Neural cell (in vitro differentiated cells): ENCODE results near the gene EPC1. TPM values are rescaled to one million over a fixed set of nuclear protein-coding genes. Genes with fewer than 3 reads are reported as not detected.

Source experiments
- H2AFZ ChIP-seq: fragments of 200-600, 300-800 bp; sonication (generic), shearing (Covaris generic); 2 replicates; pipeline ENCODE4 v1.6.0; 2014; ENCODE audit warnings: low read depth, mild to moderate bottlenecking, antibody characterized with exemption, low read length, moderate library complexity
- H3F3A ChIP-seq: fragments of 200-600 bp; shearing (Covaris generic); 2 replicates; pipeline ENCODE4 v1.6.1; 2016; ENCODE audit warnings: mild to moderate bottlenecking, moderate library complexity, mixed read lengths, antibody characterized with exemption, low read length; ENCODE audit not compliant: insufficient read depth, poor library complexity, severe bottlenecking
- H3K27ac ChIP-seq: fragments of 200-600, 300-800 bp; sonication (generic), shearing (Covaris generic); 2 replicates; pipeline ENCODE4 v1.5.1; 2014; ENCODE audit warnings: mild to moderate bottlenecking, low read length, moderate library complexity
- H3K27me3 ChIP-seq: fragments of 300-800, 200-600 bp; sonication (generic), shearing (Covaris generic); 2 replicates; pipeline ENCODE4 v1.6.0; 2014; ENCODE audit warnings: mild to moderate bottlenecking, low read depth, low read length, moderate library complexity; ENCODE audit not compliant: insufficient read depth
- H3K36me3 ChIP-seq: fragments of 300-800, 200-600 bp; sonication (generic), shearing (Covaris generic); 2 replicates; pipeline ENCODE4 v1.5.1; 2014; ENCODE audit warnings: mild to moderate bottlenecking, antibody characterized with exemption, low read length, moderate library complexity; ENCODE audit not compliant: insufficient read depth
- H3K4me2 ChIP-seq: fragments of 300-800, 200-600 bp; sonication (generic), shearing (Covaris generic); 2 replicates; pipeline ENCODE4 v1.6.0; 2014; ENCODE audit warnings: mild to moderate bottlenecking, low read length
- H3K4me3 ChIP-seq: fragments of 300-800, 200-600 bp; sonication (generic), shearing (Covaris generic); 2 replicates; pipeline ENCODE4 v1.5.1; 2014; ENCODE audit warnings: mild to moderate bottlenecking, low read length, moderate library complexity
- H3K79me2 ChIP-seq: fragments of 200-600 bp; shearing (Covaris generic); replicated peaks from 2 replicates; pipeline ENCODE4 v1.6.0; 2014; ENCODE audit warnings: mild to moderate bottlenecking, low read length, moderate library complexity; ENCODE audit not compliant: insufficient read depth
- H3K9ac ChIP-seq: fragments of 300-800, 200-600 bp; sonication (generic), shearing (Covaris generic); 2 replicates; pipeline ENCODE4 v1.6.1; 2016; ENCODE audit warnings: mild to moderate bottlenecking, low read length, mixed read lengths
- H3K9me2 ChIP-seq: fragments of 200-600 bp; shearing (Covaris generic); 2 replicates; pipeline ENCODE4 v1.6.1; 2016; ENCODE audit warnings: mild to moderate bottlenecking, low read length, mixed read lengths; ENCODE audit not compliant: insufficient read depth
- H3K9me3 ChIP-seq: fragments of 200-600, 300-800 bp; sonication (generic), shearing (Covaris generic); 2 replicates; pipeline ENCODE4 v1.6.1; 2016; ENCODE audit warnings: mild to moderate bottlenecking, mixed run types, low read length, moderate library complexity, mixed read lengths
- H4K20me1 ChIP-seq: fragments of 200-600 bp; shearing (Covaris generic); 2 replicates; pipeline ENCODE4 v1.6.1; 2016; ENCODE audit warnings: mild to moderate bottlenecking, mixed run types; ENCODE audit not compliant: insufficient read depth
- CTCF ChIP-seq: fragments of 450-650 bp; IDR thresholded peaks from 2 replicates; pipeline ENCODE4 v1.5.1; 2014; ENCODE audit warnings: antibody characterized with exemption, mild to moderate bottlenecking, moderate library complexity; ENCODE audit not compliant: poor library complexity, severe bottlenecking
- EP300 ChIP-seq: fragments of 450-650 bp; conservative IDR thresholded peaks from 2 replicates; pipeline ENCODE4 v1.6.1; 2014; ENCODE audit warnings: antibody characterized with exemption, mild to moderate bottlenecking, moderate library complexity; ENCODE audit not compliant: poor library complexity, severe bottlenecking
- EZH2 ChIP-seq: fragments of 200-600, 300-800 bp; shearing (Covaris generic), sonication (generic); IDR thresholded peaks from 2 replicates; pipeline ENCODE4 v1.6.1; 2014; ENCODE audit warnings: antibody characterized with exemption, low read length, borderline replicate concordance, mild to moderate bottlenecking; ENCODE audit not compliant: insufficient read depth, poor library complexity, severe bottlenecking
- MXI1 ChIP-seq: fragments of 450-650 bp; conservative IDR thresholded peaks from 2 replicates; pipeline ENCODE4 v1.6.1; 2014; ENCODE audit warnings: antibody characterized with exemption, mild to moderate bottlenecking; ENCODE audit not compliant: poor library complexity, severe bottlenecking
- POLR2AphosphoS5 ChIP-seq: IDR thresholded peaks from 2 replicates; pipeline ENCODE4 v1.6.1; 2012
- RAD21 ChIP-seq: fragments of 450-650 bp; conservative IDR thresholded peaks from 2 replicates; pipeline ENCODE4 v1.6.1; 2014; ENCODE audit warnings: antibody characterized with exemption, mild to moderate bottlenecking, moderate library complexity
- REST ChIP-seq: IDR thresholded peaks from 2 replicates; pipeline ENCODE4 v1.6.1; 2012; ENCODE audit warnings: borderline replicate concordance
- SMC3 ChIP-seq: fragments of 450-650 bp; conservative IDR thresholded peaks from 2 replicates; pipeline ENCODE4 v1.6.1; 2014; ENCODE audit warnings: antibody characterized with exemption, mild to moderate bottlenecking, moderate library complexity; ENCODE audit not compliant: poor library complexity
- TAF1 ChIP-seq: IDR thresholded peaks from 2 replicates; pipeline ENCODE4 v1.6.1; 2012; ENCODE audit warnings: low read depth
- polyA plus RNA-seq: library from polyadenylated mRNA; depleted of rRNA; stranded (reverse); fragments of >200 nt; gene quantifications from 2 replicates; pipeline ENCODE4 v1.2.3, GENCODE V29; 2014

EPC1 gene
- polyA plus RNA-seq, 1 donor from 2014 or later, result 137 TPM

- H3K9ac ChIP-seq, result no peak overlapping the region
- H3K9me3 ChIP-seq, result no peaks in the 10 kb centered on the region
- H3K9me2 ChIP-seq, result no peaks in the 10 kb centered on the region
- no peaks in the 10 kb centered on the region for H3K79me2 ChIP-seq
- no peak overlapping the region for H3K4me2 ChIP-seq
- H3F3A ChIP-seq, result no peaks in the 10 kb centered on the region
- no peaks in the 10 kb centered on the region for H3K36me3 ChIP-seq
- no peak for TF ChIP-seq REST
- no peak for TF ChIP-seq MXI1
- no peak for TF ChIP-seq EP300
- no peak for TF ChIP-seq POLR2AphosphoS5
- no peak for TF ChIP-seq TAF1
- TF ChIP-seq RAD21, result no peak
- no peak for TF ChIP-seq EZH2
- TF ChIP-seq CTCF, result no peak
- no peak for TF ChIP-seq SMC3
- H3K27me3 ChIP-seq, result no peaks in the 10 kb centered on the region
- no peak overlapping the region for H3K4me3 ChIP-seq
- no peak overlapping the region for H3K27ac ChIP-seq
- no peak overlapping the region for H2AFZ ChIP-seq
- no peaks in the 10 kb centered on the region for H4K20me1 ChIP-seq
Measured at GRCh38 chr10:32244011-32244410, 102.9 kb downstream of the EPC1 start.

- Histone ChIP-seq H3K4me2 (no peak overlapping the region), H3F3A (no peaks in the 10 kb centered on the region), H3K79me2 (no peaks in the 10 kb centered on the region), H3K9me2 (no peaks in the 10 kb centered on the region), H3K4me3 (no peak overlapping the region), H3K9ac (no peak overlapping the region), H3K27ac (no peak overlapping the region), H3K36me3 (no peaks in the 10 kb centered on the region), H2AFZ (no peak overlapping the region), H3K9me3 (no peaks in the 10 kb centered on the region), H3K27me3 (no peaks in the 10 kb centered on the region), H4K20me1 (no peaks in the 10 kb centered on the region)
- TF ChIP-seq MXI1, result no peak
- no peak for TF ChIP-seq REST
- no peak for TF ChIP-seq SMC3
- TF ChIP-seq EZH2, result no peak
- no peak for TF ChIP-seq CTCF
- TF ChIP-seq RAD21, result no peak
- no peak for TF ChIP-seq TAF1
- TF ChIP-seq POLR2AphosphoS5, result no peak
- no peak for TF ChIP-seq EP300
Measured at GRCh38 chr10:32241946-32242345, 105.0 kb downstream of the EPC1 start.
